ENCODE data around the gene ARCN1.

- TF ChIP-seq CTCF (IDR thresholded peaks at IDR 0.05) (no peak), EZH2 (IDR thresholded peaks at IDR 0.05; ENCODE audit: borderline replicate concordance, insufficient read depth, low read depth, low read length, poor library complexity, severe bottlenecking) (no peak)
These were observed 25.1 kb upstream of the ARCN1 start for GRCh38 chr11:118547132-118547531.

Measured in B cell (primary cell).